ENCODE measurements around the gene KRTAP19-5.

DNA sequence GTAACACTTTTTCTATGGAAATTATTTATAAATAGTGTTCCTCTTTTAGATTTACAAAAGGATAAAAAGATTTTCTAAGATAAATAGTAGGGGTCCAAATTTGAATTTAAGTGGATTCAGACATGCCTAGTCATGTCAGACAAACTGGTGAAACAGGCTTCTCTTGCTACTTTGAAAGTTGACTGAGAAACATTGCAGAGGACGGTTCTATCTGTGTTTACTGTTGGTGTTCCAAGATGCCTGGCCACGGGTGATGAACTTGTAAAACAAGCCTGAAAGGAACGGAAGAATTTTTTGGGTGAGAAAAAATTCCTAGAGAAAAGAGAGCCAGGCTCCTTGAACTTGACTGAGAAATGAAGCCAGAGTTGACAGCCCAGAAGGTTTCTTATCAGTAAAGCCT is 23.9 kb downstream of the KRTAP19-5 start:
- TF ChIP-seq CTCF (IDR thresholded peaks at IDR 0.05) (no peak), POLR2A (IDR thresholded peaks at IDR 0.05) (no peak)

Measured in body of pancreas (tissue), 4 donors.